Common myeloid progenitor, CD34-positive (primary cell): Measurements from ENCODE around the gene ERC2.

ENCODE experiments used
- CTCF ChIA-PET: fragments of 350-600 bp; sonication (Branson Sonifier 250); formaldehyde crosslinking; loops from one replicate; lab custom pipeline; 2021; ENCODE audit warnings: antibody characterized with exemption; lab: Charles Lee
- POLR2A ChIA-PET: fragments of 350-600 bp; sonication (Branson Sonifier 250); formaldehyde crosslinking; loops from one replicate; lab custom pipeline; 2021; ENCODE audit warnings: antibody characterized with exemption; lab: Charles Lee
- DNase-seq, 3 donors: peaks; one replicate each; pipeline versions ENCODE4 v3.0.0 to v3.0.0-alpha.2; 2013
- H3K27ac ChIP-seq, 2 experiments: 1 replicate in 1 of 2; 2 replicates in 1 of 2; pipeline ENCODE4 v1.7.0; 2013; ENCODE audit warnings: inconsistent platforms in 2 of 2, low read length in 2 of 2, mild to moderate bottlenecking in 2 of 2, low read depth in 1 of 2, moderate library complexity in 1 of 2; ENCODE audit not compliant: severe bottlenecking in 2 of 2, insufficient read depth in 1 of 2, poor library complexity in 1 of 2
- H3K27me3 ChIP-seq, 5 experiments: replicated peaks in 2 of 5; 1 replicate in 3 of 5; 2 replicates in 2 of 5; pipeline versions ENCODE4 v1.6.1 to v1.7.0; 2013; ENCODE audit warnings: low read length in 4 of 5, mild to moderate bottlenecking in 2 of 5, moderate library complexity in 2 of 5, inconsistent platforms in 1 of 5; ENCODE audit not compliant: insufficient read depth in 5 of 5, control insufficient read depth in 4 of 5
- H3K36me3 ChIP-seq, 4 experiments: 1 replicate in 2 of 4; 2 replicates in 2 of 4; pipeline versions ENCODE4 v1.6.1 to v1.7.0; 2013; ENCODE audit warnings: low read length in 3 of 4, control low read depth in 1 of 4, mild to moderate bottlenecking in 1 of 4; ENCODE audit not compliant: control insufficient read depth in 4 of 4, insufficient read depth in 4 of 4
- H3K4me1 ChIP-seq, 4 experiments: 1 replicate in 3 of 4; 2 replicates in 1 of 4; pipeline versions ENCODE4 v1.6.1 to v1.7.1; 2013; ENCODE audit warnings: low read length in 3 of 4, mild to moderate bottlenecking in 3 of 4, control low read depth in 1 of 4, inconsistent platforms in 1 of 4, moderate library complexity in 1 of 4; ENCODE audit not compliant: control insufficient read depth in 4 of 4, insufficient read depth in 4 of 4; ENCODE audit errors: control extremely low read depth in 1 of 4
- H3K4me3 ChIP-seq, 7 experiments: 1 replicate in 4 of 7; 2 replicates in 3 of 7; pipeline versions ENCODE4 v1.5.1 to v1.7.0; 2013; ENCODE audit warnings: mild to moderate bottlenecking in 7 of 7, low read length in 6 of 7, moderate library complexity in 6 of 7, inconsistent platforms in 2 of 7, low read depth in 2 of 7, control low read depth in 1 of 7; ENCODE audit not compliant: insufficient read depth in 4 of 7, control insufficient read depth in 1 of 7; ENCODE audit errors: extremely low read depth in 1 of 7
- H3K9me3 ChIP-seq, 5 experiments: 1 replicate in 4 of 5; 2 replicates in 1 of 5; pipeline versions ENCODE4 v1.6.1 to v1.7.1; 2013; ENCODE audit warnings: low read length in 4 of 5, mild to moderate bottlenecking in 2 of 5, inconsistent platforms in 1 of 5, low read depth in 1 of 5, moderate library complexity in 1 of 5; ENCODE audit not compliant: control insufficient read depth in 4 of 5, insufficient read depth in 2 of 5; ENCODE audit errors: control extremely low read depth in 1 of 5
- WGBS: methylation state at CpG from one replicate; pipeline ENCODE4 v1.1.5; 2013; ENCODE audit not compliant: insufficient coverage; 5-methylcytosine and 5-hydroxymethylcytosine counted together

ERC2 gene

GRCh38 chr3:56130036-56130435 lies 338.2 kb downstream of the ERC2 start:
- ChIA-PET CTCF (no interaction called here), POLR2A (no interaction called here)
- no peaks in the 10 kb centered on the region for H3K36me3 ChIP-seq
- H3K9me3 ChIP-seq, result no peaks in the 10 kb centered on the region
- DNase-seq, result no peak
- H3K4me1 ChIP-seq, result no peaks in the 10 kb centered on the region
- 80% methylated on average over 2 of the region's 2 CpGs for WGBS
- no peak overlapping the region for H3K4me3 ChIP-seq
- no peak overlapping the region for H3K27ac ChIP-seq
- peaks cover 0 to 4% (median 0%) of the 10 kb centered on the region in 5 experiments for H3K27me3 ChIP-seq

DNA sequence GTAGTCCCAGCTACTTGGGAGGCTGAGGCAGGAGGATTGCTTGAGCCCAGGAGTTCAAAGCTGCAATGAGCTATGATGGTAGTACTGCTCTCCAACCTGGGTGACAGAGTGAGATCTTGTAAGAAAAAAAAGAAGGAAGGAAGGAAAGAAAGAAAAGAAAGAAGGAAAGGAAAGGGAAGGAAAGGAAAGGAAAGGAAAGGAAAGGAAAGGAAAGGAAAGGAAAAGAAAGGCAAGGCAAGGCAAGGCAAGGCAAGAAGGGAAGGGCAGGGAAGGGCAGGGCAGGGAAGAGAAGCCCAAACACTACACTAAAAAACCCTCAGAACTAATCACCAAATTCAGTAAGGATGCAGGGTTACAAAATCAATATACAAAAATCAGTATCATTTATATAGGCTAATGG lies 341.6 kb downstream of the ERC2 start:
- DNase-seq, result no peak
- no peak overlapping the region for H3K27ac ChIP-seq
- no peaks in the 10 kb centered on the region for H3K9me3 ChIP-seq
- no peaks in the 10 kb centered on the region for H3K36me3 ChIP-seq
- H3K4me3 ChIP-seq, result no peak overlapping the region
- ChIA-PET POLR2A (interaction anchor here (0.6 kb wide), 1 partner anchor 15 kb away, joined by 3 read pairs; no protein-coding TSS in a partner anchor), CTCF (no interaction called here)
- peaks cover 0 to 4% (median 0%) of the 10 kb centered on the region in 5 experiments for H3K27me3 ChIP-seq
- H3K4me1 ChIP-seq, result no peaks in the 10 kb centered on the region

GRCh38 chr3:56125358-56126005 lies 342.8 kb downstream of the ERC2 start:
- POLR2A ChIA-PET, result no interaction called here

GRCh38 chr3:56124546-56124945 lies 343.7 kb downstream of the ERC2 start:
- 67% methylated on average over 1 of the region's 1 CpG for WGBS

More at GRCh38 chr3:56125358-56126005, 342.8 kb downstream of the ERC2 start:
- Histone ChIP-seq H3K9me3 (no peaks in the 10 kb centered on the region), H3K27ac (no peak overlapping the region), H3K36me3 (no peaks in the 10 kb centered on the region), H3K27me3 (peaks cover 0 to 2% (median 0%) of the 10 kb centered on the region in 5 experiments), H3K4me3 (no peak overlapping the region), H3K4me1 (no peaks in the 10 kb centered on the region)
- no peak for DNase-seq
- 90% methylated on average over 4 of the region's 5 CpGs for WGBS
- CTCF ChIA-PET, result no interaction called here

GRCh38 chr3:56123487-56123886 lies 344.8 kb downstream of the ERC2 start:
- H3K36me3 ChIP-seq, result no peaks in the 10 kb centered on the region
- no peaks in the 10 kb centered on the region for H3K9me3 ChIP-seq
- CTCF ChIA-PET, result no interaction called here
- no peaks in the 10 kb centered on the region for H3K4me1 ChIP-seq
- POLR2A ChIA-PET, result no interaction called here
- WGBS, result 100% methylated on average over 2 of the region's 3 CpGs
- H3K27ac ChIP-seq, result no peak overlapping the region
- no peak overlapping the region for H3K4me3 ChIP-seq
- H3K27me3 ChIP-seq, result no peaks in the 10 kb centered on the region
- no peak for DNase-seq

More at GRCh38 chr3:56124546-56124945, 343.7 kb downstream of the ERC2 start:
- no peak for DNase-seq
- Histone ChIP-seq H3K4me3 (no peak overlapping the region), H3K27ac (no peak overlapping the region), H3K9me3 (no peaks in the 10 kb centered on the region), H3K4me1 (no peaks in the 10 kb centered on the region), H3K27me3 (no peaks in the 10 kb centered on the region), H3K36me3 (no peaks in the 10 kb centered on the region)
- POLR2A ChIA-PET, result no interaction called here
- CTCF ChIA-PET, result no interaction called here

DNA sequence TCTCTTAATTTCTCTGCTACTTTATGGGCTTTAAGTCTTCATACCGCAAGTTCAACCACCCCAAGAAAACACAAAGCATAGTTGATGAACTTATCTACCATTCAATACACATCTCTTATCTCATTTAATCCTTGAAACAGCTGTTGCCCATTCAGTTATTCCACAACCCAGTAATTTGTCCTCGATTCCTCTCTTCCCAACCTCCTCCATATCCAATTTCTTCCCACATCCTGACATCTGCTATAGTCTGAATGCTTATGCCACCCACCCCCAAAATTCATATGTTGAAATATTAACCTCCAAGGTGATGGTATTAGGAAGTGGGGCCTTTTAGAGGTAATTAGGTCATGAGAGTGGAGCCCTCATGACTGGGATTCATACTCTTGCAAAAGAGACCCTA lies 345.4 kb downstream of the ERC2 start:
- Histone ChIP-seq H3K9me3 (no peaks in the 10 kb centered on the region), H3K4me3 (no peak overlapping the region), H3K27me3 (no peaks in the 10 kb centered on the region), H3K36me3 (no peaks in the 10 kb centered on the region), H3K27ac (no peak overlapping the region), H3K4me1 (no peaks in the 10 kb centered on the region)
- ChIA-PET POLR2A (no interaction called here), CTCF (no interaction called here)
- DNase-seq, result no peak
- 100% methylated on average over 2 of the region's 2 CpGs for WGBS

DNA sequence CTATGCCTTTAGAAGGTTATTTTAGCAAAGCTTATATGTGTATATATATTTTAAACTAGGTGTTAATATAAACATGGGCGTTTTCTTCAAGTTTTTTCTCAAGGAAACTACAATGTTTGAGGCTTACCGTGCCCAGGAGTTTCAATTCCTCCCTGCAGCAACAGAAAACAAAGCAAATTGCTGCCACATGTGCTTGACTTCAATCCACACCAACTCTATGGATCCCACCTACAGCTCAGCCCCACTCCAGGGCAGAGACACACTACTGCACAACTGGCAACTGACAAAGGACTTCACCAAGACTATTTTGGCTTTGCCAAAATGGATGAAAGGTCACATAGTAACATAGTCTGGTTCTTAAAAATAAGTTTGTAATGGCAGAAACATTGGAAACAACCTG lies 346.6 kb downstream of the ERC2 start:
- Histone ChIP-seq H3K4me1 (no peaks in the 10 kb centered on the region), H3K9me3 (no peaks in the 10 kb centered on the region), H3K36me3 (no peaks in the 10 kb centered on the region), H3K27me3 (no peaks in the 10 kb centered on the region), H3K4me3 (no peak overlapping the region), H3K27ac (no peak overlapping the region)
- ChIA-PET CTCF (no interaction called here), POLR2A (no interaction called here)
- no peak for DNase-seq
- 100% methylated on average over 1 of the region's 2 CpGs for WGBS
